SK-N-MC (cell line): ENCODE measurements around the gene SLC10A4.
"Not testable (repeated sequence)": the region's sequence is repeated elsewhere in the genome, so short reads cannot be mapped to it uniquely, and the experiment has no call there.

Source experiments
- DNase-seq: peaks from one replicate; pipeline ENCODE4 v3.0.0-alpha.2; 2011; ENCODE audit warnings: low read depth, low spot score
- H3K27ac ChIP-seq: fragments of 200-600 bp; sonication (generic); 2 replicates; pipeline ENCODE4 v1.5.1; 2016; ENCODE audit warnings: mixed run types
- H3K36me3 ChIP-seq: fragments of 200-600 bp; sonication (generic); 2 replicates; pipeline ENCODE4 v1.6.1; 2017; ENCODE audit warnings: antibody characterized with exemption, low read length, mixed read lengths; ENCODE audit not compliant: insufficient read depth
- H3K4me3 ChIP-seq: fragments of 200-600 bp; sonication (generic); 2 replicates; pipeline ENCODE4 v1.5.1; 2016
- H3K9ac ChIP-seq: fragments of 200-600 bp; sonication (generic); 2 replicates; pipeline ENCODE4 v1.8.0; 2017; ENCODE audit warnings: mixed run types, mixed read lengths; ENCODE audit not compliant: insufficient read length
- H3K9me3 ChIP-seq: fragments of 200-600 bp; sonication (generic); 2 replicates; pipeline ENCODE4 v1.6.1; 2017; ENCODE audit warnings: low read depth, mild to moderate bottlenecking, antibody characterized with exemption, low read length, moderate library complexity, mixed read lengths
- EZH2 ChIP-seq: fragments of 200-600 bp; sonication (generic); IDR thresholded peaks from one replicate; pipeline ENCODE4 v1.6.1; 2017; ENCODE audit warnings: antibody characterized with exemption
- FOXP2 ChIP-seq: optimal IDR thresholded peaks from 2 replicates; pipeline ENCODE3; 2011; ENCODE audit warnings: mild to moderate bottlenecking, moderate library complexity; ENCODE audit not compliant: insufficient read depth; ENCODE audit errors: extremely low read length, control extremely low read depth
- POLR2AphosphoS5 ChIP-seq: IDR thresholded peaks from 2 replicates; pipeline ENCODE4 v1.6.1; 2012; ENCODE audit warnings: mild to moderate bottlenecking, low read depth, low read length, borderline replicate concordance

Gene SLC10A4, protein sequence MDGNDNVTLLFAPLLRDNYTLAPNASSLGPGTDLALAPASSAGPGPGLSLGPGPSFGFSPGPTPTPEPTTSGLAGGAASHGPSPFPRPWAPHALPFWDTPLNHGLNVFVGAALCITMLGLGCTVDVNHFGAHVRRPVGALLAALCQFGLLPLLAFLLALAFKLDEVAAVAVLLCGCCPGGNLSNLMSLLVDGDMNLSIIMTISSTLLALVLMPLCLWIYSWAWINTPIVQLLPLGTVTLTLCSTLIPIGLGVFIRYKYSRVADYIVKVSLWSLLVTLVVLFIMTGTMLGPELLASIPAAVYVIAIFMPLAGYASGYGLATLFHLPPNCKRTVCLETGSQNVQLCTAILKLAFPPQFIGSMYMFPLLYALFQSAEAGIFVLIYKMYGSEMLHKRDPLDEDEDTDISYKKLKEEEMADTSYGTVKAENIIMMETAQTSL

DNA sequence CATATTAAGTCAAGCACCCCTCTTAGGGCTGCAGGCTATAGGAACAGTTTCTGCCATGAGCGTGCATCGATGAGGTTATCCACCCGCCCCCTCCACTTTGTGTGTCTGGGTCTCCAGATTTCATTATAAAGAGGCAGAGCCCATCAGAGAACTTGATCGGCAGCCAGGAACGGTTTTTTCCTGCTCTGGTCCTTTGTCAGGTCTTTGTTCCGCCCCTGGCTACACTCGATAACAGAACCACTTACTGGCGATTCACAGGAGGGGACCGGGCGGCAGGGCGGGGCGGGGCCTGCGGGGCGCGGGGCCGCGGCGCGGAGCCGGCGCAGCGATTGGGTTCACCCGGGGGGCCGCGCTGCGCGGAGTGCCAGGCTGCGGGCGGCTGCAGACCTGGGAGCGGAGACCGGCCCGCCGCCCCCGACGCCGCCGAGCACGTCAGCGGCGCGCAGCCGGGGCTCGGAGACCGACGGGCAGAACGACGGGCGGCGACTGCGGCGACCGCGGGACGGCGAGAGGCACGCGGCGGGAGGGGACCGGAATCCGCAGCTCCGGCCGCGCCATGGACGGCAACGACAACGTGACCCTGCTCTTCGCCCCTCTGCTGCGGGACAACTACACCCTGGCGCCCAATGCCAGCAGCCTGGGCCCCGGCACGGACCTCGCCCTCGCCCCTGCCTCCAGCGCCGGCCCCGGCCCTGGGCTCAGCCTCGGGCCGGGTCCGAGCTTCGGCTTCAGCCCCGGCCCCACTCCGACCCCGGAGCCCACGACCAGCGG lies at the start of gene SLC10A4:
Gene SLC10A4, plus strand, starts transcription at position 338 of the 771 bp plus-strand sequence. Its CDS starts 219 bp downstream, at position 557.
- DNase-seq: no peak
- TF ChIP-seq EZH2 (no peak), FOXP2 (no peak), POLR2AphosphoS5 (no peak)
- H3K36me3 ChIP-seq: no peaks in the 10 kb centered on the region
- peak within 1 kb of the TSS; percentile 73 for H3K4me3 ChIP-seq
- H3K9ac ChIP-seq: peak within 1 kb of the TSS; percentile 30
- no peak within 1 kb of the TSS for H3K27ac ChIP-seq
- no peaks in the 10 kb centered on the region for H3K9me3 ChIP-seq

DNA sequence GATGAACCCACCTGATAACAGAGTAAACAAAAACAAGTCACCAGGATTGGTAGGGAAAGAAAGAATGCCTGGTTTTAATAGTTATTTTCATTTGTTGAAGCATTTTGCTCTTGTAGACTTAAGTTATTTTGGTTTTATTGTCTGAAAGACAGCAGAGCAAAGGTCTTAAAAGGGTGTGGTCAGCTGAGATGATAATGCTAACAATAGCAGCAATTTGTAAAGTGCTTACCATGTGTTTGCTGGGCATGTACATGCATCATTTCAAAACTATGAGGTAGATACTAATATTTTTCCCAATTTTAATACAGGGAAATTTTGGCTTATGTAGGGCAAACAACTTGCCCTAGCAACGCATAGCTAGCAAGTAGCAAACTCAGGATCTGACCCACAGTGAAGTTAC lies 46.8 kb upstream of the SLC10A4 start:
- Histone ChIP-seq H3K9ac (no peak overlapping the region), H3K4me3 (no peak overlapping the region), H3K9me3 (no peaks in the 10 kb centered on the region), H3K36me3 (no peaks in the 10 kb centered on the region), H3K27ac (no peak overlapping the region)
- TF ChIP-seq EZH2: no peak
- TF ChIP-seq POLR2AphosphoS5: no peak
- no peak for TF ChIP-seq FOXP2
- DNase-seq: no peak

DNA sequence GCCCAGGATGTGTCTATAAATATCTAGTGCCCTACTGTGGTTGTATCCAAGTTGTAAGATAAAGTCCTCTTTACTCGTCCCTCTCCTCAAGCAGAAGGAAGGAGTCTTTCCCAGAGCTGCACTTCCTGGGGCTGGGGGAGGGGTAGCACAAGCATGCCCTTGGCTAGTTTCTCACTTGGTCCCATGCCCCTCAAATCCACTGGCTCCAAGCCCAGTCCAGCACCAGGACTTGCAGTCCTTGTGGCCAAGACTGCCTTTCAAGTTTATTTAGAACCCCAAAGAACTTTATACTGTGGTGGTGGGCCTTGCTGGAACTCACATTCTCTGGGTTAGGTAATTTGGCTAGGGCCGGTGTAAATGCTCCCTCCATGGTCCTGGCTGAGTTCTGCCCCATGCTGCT lies 43.2 kb upstream of the SLC10A4 start:
- H3K36me3 ChIP-seq: no peaks in the 10 kb centered on the region
- no peaks in the 10 kb centered on the region for H3K9me3 ChIP-seq
- no peak overlapping the region for H3K4me3 ChIP-seq
- H3K27ac ChIP-seq: no peak overlapping the region
- TF ChIP-seq FOXP2 (no peak), POLR2AphosphoS5 (no peak)
- DNase-seq: no peak
- H3K9ac ChIP-seq: no peak overlapping the region

DNA sequence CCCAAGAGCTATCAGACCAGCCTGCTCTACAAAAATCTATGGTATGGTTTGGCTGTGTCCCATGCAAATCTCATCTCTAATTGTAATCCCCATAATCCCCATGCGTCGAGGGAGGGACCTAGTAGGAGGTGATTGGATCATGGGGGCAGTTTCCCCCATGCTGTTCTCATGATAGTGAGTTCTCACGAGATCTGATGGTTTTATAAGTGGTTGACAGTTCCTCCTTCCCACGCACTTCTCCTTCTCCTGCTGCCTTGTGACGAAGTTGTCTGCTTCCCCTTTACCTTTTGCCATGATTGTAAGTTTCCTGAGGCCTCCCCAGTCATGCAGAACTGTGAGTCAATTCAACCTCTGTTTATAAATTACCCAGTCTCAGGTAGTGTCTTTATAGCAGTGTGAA lies 42.2 kb upstream of the SLC10A4 start:
- DNase-seq, H3K36me3 ChIP-seq, H3K9me3 ChIP-seq, H3K27ac ChIP-seq, H3K4me3 ChIP-seq, H3K9ac ChIP-seq: not testable (repeated sequence)

DNA sequence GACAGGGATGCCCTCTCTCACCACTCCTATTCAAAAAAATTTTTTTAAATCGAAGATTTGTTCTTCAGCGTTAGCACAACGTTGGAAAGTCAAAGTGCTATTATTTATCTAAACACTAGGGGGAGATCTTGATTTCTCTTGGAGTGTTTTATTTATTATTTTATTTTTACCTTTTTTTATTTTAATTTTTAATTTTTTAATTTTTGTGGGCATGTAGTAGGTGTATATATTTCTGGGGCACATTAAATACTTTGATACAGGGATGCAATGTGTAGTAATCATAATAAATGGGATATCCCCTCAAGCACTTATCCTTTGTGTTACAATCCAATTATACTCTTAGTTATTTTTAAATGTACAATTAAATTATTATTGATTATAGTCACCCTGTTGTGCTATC lies 37.4 kb upstream of the SLC10A4 start:
- no peak for DNase-seq
- Histone ChIP-seq H3K27ac (no peak overlapping the region), H3K9ac (no peak overlapping the region), H3K4me3 (no peak overlapping the region), H3K9me3 (no peaks in the 10 kb centered on the region), H3K36me3 (no peaks in the 10 kb centered on the region)
- TF ChIP-seq EZH2: no peak
- no peak for TF ChIP-seq FOXP2
- no peak for TF ChIP-seq POLR2AphosphoS5

DNA sequence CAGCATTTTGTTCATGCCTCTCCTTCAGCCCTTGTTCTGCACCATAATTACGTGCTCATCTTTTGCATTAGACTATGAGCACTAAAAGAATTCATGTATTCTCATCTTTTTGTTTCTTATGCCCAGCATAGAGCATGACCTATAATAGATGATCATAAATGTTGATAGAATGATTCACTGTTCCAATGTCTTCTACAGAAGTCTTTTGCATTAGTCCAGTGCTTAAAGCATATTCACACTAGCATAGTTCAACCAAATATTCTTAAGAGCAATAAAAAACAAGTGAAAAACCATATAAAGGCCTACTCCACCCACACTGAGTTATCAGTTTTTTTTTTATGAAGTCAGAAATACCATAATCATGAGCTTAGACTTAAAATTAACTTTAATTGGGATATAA lies 36.5 kb upstream of the SLC10A4 start:
- no peak overlapping the region for H3K9ac ChIP-seq
- H3K4me3 ChIP-seq: no peak overlapping the region
- no peak for TF ChIP-seq EZH2
- TF ChIP-seq POLR2AphosphoS5: no peak
- TF ChIP-seq FOXP2: no peak
- DNase-seq: no peak
- H3K9me3 ChIP-seq: no peaks in the 10 kb centered on the region
- H3K27ac ChIP-seq: no peak overlapping the region
- H3K36me3 ChIP-seq: no peaks in the 10 kb centered on the region

DNA sequence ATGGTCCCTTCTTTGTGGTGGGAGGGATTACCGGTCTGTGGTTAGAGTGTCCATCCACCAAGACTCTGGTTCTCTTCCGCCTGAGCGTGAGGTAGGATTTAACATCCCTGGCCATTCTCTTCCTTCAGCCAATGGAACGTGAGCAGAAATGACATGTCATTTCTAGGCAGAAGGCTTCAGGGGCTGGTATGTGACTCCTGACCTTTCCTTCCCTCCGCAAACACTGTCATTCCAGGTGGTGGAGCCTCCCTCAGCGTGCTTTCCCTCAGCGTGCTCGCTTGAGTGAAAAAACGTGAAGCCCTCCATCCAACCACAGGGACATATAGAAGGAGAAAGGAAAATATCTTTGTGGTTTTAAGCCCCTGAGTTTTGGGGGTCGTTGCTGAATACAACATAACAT lies 34.0 kb upstream of the SLC10A4 start:
- Histone ChIP-seq H3K27ac (no peak overlapping the region), H3K9me3 (no peaks in the 10 kb centered on the region), H3K36me3 (no peaks in the 10 kb centered on the region), H3K9ac (no peak overlapping the region), H3K4me3 (no peak overlapping the region)
- TF ChIP-seq FOXP2 (no peak), POLR2AphosphoS5 (no peak), EZH2 (no peak)
- no peak for DNase-seq

DNA sequence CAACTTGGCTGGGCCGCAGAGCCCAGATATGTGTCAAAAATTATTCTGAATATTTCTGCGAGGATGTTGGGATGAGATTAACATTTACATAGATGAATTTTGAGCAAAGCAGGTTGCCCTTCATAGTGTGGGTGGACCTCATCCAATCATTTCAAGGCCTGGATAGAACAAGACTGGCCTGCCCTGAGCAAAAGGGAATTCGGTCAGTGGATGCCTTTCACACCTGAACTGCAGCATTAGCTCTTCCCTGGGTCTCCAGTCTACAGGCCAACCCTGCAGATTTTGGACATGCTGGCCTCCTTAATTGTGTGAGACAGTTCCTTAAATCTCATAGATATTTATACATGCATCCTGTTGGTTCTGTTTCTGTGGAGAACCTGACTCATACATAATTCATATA lies 32.4 kb upstream of the SLC10A4 start:
- TF ChIP-seq FOXP2 (no peak), EZH2 (no peak), POLR2AphosphoS5 (no peak)
- no peak overlapping the region for H3K4me3 ChIP-seq
- DNase-seq: no peak
- no peak overlapping the region for H3K9ac ChIP-seq
- H3K9me3 ChIP-seq: no peaks in the 10 kb centered on the region
- no peaks in the 10 kb centered on the region for H3K36me3 ChIP-seq
- no peak overlapping the region for H3K27ac ChIP-seq

DNA sequence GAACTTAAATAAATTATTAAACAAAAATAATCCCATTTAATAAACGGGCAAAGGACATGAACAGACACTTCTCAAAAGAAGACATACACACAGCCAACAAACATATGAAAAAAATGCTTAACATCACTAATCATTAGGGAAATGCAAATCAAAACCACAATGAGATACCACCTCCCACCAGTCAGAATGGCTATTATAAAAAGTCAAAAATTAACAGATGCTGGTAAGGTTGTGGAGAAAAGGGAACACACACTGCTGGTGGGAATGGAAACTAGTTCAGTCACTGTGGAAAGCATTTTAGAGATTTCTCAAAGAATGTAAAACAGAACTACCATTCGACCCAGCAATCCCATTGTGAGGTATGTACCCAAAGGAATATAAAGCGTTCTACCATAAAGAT lies 31.5 kb upstream of the SLC10A4 start:
- H3K9ac ChIP-seq, H3K4me3 ChIP-seq, H3K9me3 ChIP-seq, H3K27ac ChIP-seq, DNase-seq, H3K36me3 ChIP-seq: not testable (repeated sequence)

DNA sequence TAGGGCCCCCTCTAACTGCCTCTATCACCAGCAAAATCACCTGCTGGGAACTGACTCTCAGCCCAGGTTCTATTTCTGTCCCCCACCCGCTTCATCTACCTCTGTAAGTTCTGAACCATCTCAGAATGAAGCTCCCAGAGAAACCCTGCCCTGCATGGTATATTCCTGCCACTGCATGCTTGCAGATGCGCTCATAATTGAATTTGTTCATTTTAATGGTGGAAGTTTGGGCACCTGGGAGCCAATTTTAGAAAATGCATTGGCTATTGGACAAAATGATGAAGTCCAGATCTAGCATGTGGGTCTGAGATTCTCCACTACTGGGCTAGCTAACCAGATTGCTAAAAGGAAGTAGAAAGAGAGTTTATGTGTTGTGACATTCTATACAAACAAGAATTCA lies 28.6 kb upstream of the SLC10A4 start:
- no peak for TF ChIP-seq POLR2AphosphoS5
- no peak for TF ChIP-seq EZH2
- TF ChIP-seq FOXP2: no peak
- H3K27ac ChIP-seq: no peak overlapping the region
- no peaks in the 10 kb centered on the region for H3K36me3 ChIP-seq
- no peaks in the 10 kb centered on the region for H3K9me3 ChIP-seq
- no peak overlapping the region for H3K4me3 ChIP-seq
- H3K9ac ChIP-seq: no peak overlapping the region
- no peak for DNase-seq
